ENCODE data around the gene DAB2IP.

- TF ChIP-seq CTCF (conservative IDR thresholded peaks at IDR 0.05 in 1 of 2, IDR thresholded peaks at IDR 0.05 in 1 of 2; ENCODE audit: low read depth in 1 of 2, low read length in 2 of 2) = peak; percentile 57 to 67
- no peak for TF ChIP-seq EZH2 (IDR thresholded peaks at IDR 0.05; ENCODE audit: low read length, missing control alignments)
These were observed 33.1 kb downstream of the DAB2IP start for GRCh38 chr9:121684381-121685145.
